ENCODE measurements around the gene NACC1. TPM values are rescaled to one million over a fixed set of nuclear protein-coding genes. Genes with fewer than 3 reads are reported as not detected.

NACC1 gene
- total RNA-seq, 1 experiment from 2014 or later = 237 TPM

- TF ChIP-seq HMGXB4 (CRISPR knock-in tag; IDR thresholded peaks at IDR 0.05) (peak; percentile 70), GABPB1 (CRISPR knock-in tag; IDR thresholded peaks at IDR 0.05) (peak; percentile 73), FOXP4 (CRISPR knock-in tag; IDR thresholded peaks at IDR 0.05) (no peak; the same call in 1 of the 2 replicates), NFATC4 (CRISPR knock-in tag; IDR thresholded peaks at IDR 0.05) (no peak), ARID4B (CRISPR knock-in tag; IDR thresholded peaks at IDR 0.05; ENCODE audit: borderline replicate concordance) (peak; percentile 72; the same call in 1 of the 2 replicates), TCF7 (CRISPR knock-in tag; IDR thresholded peaks at IDR 0.05; ENCODE audit: low read depth) (no peak), ATF6 (CRISPR knock-in tag; IDR thresholded peaks at IDR 0.05) (no peak), HMGA2 (CRISPR knock-in tag; IDR thresholded peaks at IDR 0.05) (no peak), NR1H2 (CRISPR knock-in tag; IDR thresholded peaks at IDR 0.05) (no peak), ERG (CRISPR knock-in tag; IDR thresholded peaks at IDR 0.05) (no peak), ESRRA (CRISPR knock-in tag; IDR thresholded peaks at IDR 0.05; ENCODE audit: borderline replicate concordance) (no peak), ZNF281 (CRISPR knock-in tag; IDR thresholded peaks at IDR 0.05) (0 out of 2 replicates have a peak, but pooled peaks have one; percentile 6), ELF4 (CRISPR knock-in tag; IDR thresholded peaks at IDR 0.05; ENCODE audit: low read depth) (no peak), CTCF (IDR thresholded peaks at IDR 0.05) (no peak), FOXP1 (CRISPR knock-in tag; IDR thresholded peaks at IDR 0.05; ENCODE audit: borderline replicate concordance) (no peak), ZSCAN18 (CRISPR knock-in tag; IDR thresholded peaks at IDR 0.05) (no peak), E2F5 (CRISPR knock-in tag; IDR thresholded peaks at IDR 0.05) (peak; percentile 40), OVOL2 (CRISPR knock-in tag; IDR thresholded peaks at IDR 0.05; ENCODE audit: borderline replicate concordance) (no peak)
Observed at GRCh38 chr19:13150187-13150930, 32.3 kb downstream of the NACC1 start, which contains the start of the genes IER2 and STX10 (continued).
